HepG2 (cell line): Measurements from ENCODE around the gene RAC3. TPM values are rescaled to one million over a fixed set of nuclear protein-coding genes. Genes with fewer than 3 reads are reported as not detected.

Experiments
- DDIT3 ChIP-seq: sonication (generic); formaldehyde crosslinking; IDR thresholded peaks from 2 replicates; pipeline ENCODE4 v1.4.0; 2020; ENCODE audit warnings: mild to moderate bottlenecking, missing genetic modification reagents
- ELF1 ChIP-seq: sonication (generic); formaldehyde crosslinking; IDR thresholded peaks from 2 replicates; pipeline ENCODE4 v1.4.0; 2020; ENCODE audit warnings: missing genetic modification reagents
- EP300 ChIP-seq, 3 experiments: sonication (generic) in 1 of 3; formaldehyde crosslinking in 1 of 3; IDR thresholded peaks; 2 replicates each; pipeline versions ENCODE4 v1.5.1 to v1.6.1; 2011 to 2020; ENCODE audit warnings: low read depth in 2 of 3, low read length in 2 of 3, borderline replicate concordance in 1 of 3, improper control_type of control experiment in 1 of 3, mild to moderate bottlenecking in 1 of 3, missing genetic modification reagents in 1 of 3, moderate library complexity in 1 of 3
- ERF ChIP-seq: IDR thresholded peaks from 2 replicates; pipeline ENCODE4 v1.6.1; 2018; ENCODE audit warnings: missing biosample characterization, missing genetic modification reagents
- ETV5 ChIP-seq: IDR thresholded peaks from 2 replicates; pipeline ENCODE4 v1.6.1; 2018; ENCODE audit warnings: missing biosample characterization, missing genetic modification reagents, inconsistent platforms, borderline replicate concordance
- MXD4 ChIP-seq: IDR thresholded peaks from 2 replicates; pipeline ENCODE4 v1.6.1; 2016; ENCODE audit warnings: mild to moderate bottlenecking, missing biosample characterization, missing genetic modification reagents
- SIN3B ChIP-seq: fragments of 150-350 bp; IDR thresholded peaks from 2 replicates; pipeline ENCODE4 v1.6.1; 2014; ENCODE audit warnings: low read length
- SOX5 ChIP-seq: IDR thresholded peaks from 2 replicates; pipeline ENCODE4 v1.6.1; 2016; ENCODE audit warnings: borderline replicate concordance
- TCF12 ChIP-seq, 2 experiments: fragments of 450-650 bp in 1 of 2; sonication (generic) in 1 of 2; formaldehyde crosslinking in 1 of 2; IDR thresholded peaks; 2 replicates each; pipeline versions ENCODE4 v1.6.1 to v1.8.0; 2017 to 2022; ENCODE audit warnings: antibody characterized with exemption in 1 of 2, mild to moderate bottlenecking in 1 of 2, missing genetic modification reagents in 1 of 2, moderate library complexity in 1 of 2
- TCF7L2 ChIP-seq: IDR thresholded peaks from 2 replicates; pipeline ENCODE4 v1.6.1; 2011; ENCODE audit warnings: mild to moderate bottlenecking, low read depth, low read length, moderate library complexity
- TRIM24 ChIP-seq: sonication (generic); formaldehyde crosslinking; IDR thresholded peaks from 2 replicates; pipeline ENCODE4 v1.8.0; 2022; ENCODE audit warnings: mild to moderate bottlenecking, missing genetic modification reagents
- ZBTB37 ChIP-seq: sonication (generic); formaldehyde crosslinking; IDR thresholded peaks from 2 replicates; pipeline ENCODE4 v1.4.0; 2020; ENCODE audit warnings: mild to moderate bottlenecking, missing genetic modification reagents
- ZHX2 ChIP-seq, 2 experiments: sonication (generic) in 1 of 2; formaldehyde crosslinking in 1 of 2; IDR thresholded peaks; 2 replicates each; pipeline versions ENCODE4 v1.6.1 to v1.9.0; 2014 to 2022; ENCODE audit warnings: antibody characterized with exemption in 1 of 2, borderline replicate concordance in 1 of 2, inconsistent platforms in 1 of 2, low read depth in 1 of 2, missing genetic modification reagents in 1 of 2
- ZMAT5 ChIP-seq: sonication (generic); formaldehyde crosslinking; IDR thresholded peaks from 2 replicates; pipeline ENCODE4 v1.5.0; 2020; ENCODE audit warnings: mild to moderate bottlenecking, low read depth, missing genetic modification reagents, borderline replicate concordance
- ZMYM3 ChIP-seq: sonication (generic); formaldehyde crosslinking; IDR thresholded peaks from 2 replicates; pipeline ENCODE4 v1.5.1; 2020; ENCODE audit warnings: mild to moderate bottlenecking, missing genetic modification reagents
- ZNF282 ChIP-seq: fragments of 450-650 bp; IDR thresholded peaks from 2 replicates; pipeline ENCODE4 v1.6.1; 2018; ENCODE audit not compliant: partially characterized antibody
- ZNF501 ChIP-seq: sonication (generic); formaldehyde crosslinking; IDR thresholded peaks from 2 replicates; pipeline ENCODE4 v1.5.1; 2020; ENCODE audit warnings: mild to moderate bottlenecking, moderate library complexity, missing genetic modification reagents
- ZNF674 ChIP-seq: sonication (generic); formaldehyde crosslinking; IDR thresholded peaks from 2 replicates; pipeline ENCODE4 v1.5.0; 2020; ENCODE audit warnings: low read depth, mild to moderate bottlenecking, missing genetic modification reagents
- ZNF766 ChIP-seq: sonication (generic); formaldehyde crosslinking; IDR thresholded peaks from 2 replicates; pipeline ENCODE4 v1.5.0; 2020; ENCODE audit warnings: missing genetic modification reagents, borderline replicate concordance
- ZNF83 ChIP-seq: sonication (generic); formaldehyde crosslinking; IDR thresholded peaks from 2 replicates; pipeline ENCODE4 v1.4.0; 2020; ENCODE audit warnings: missing genetic modification reagents, mild to moderate bottlenecking, borderline replicate concordance
- ZSCAN21 ChIP-seq: sonication (generic); formaldehyde crosslinking; IDR thresholded peaks from 2 replicates; pipeline ENCODE4 v1.8.0; 2022; ENCODE audit warnings: mild to moderate bottlenecking, missing genetic modification reagents, moderate library complexity, borderline replicate concordance
- polyA plus RNA-seq, 8 experiments: library from polyadenylated mRNA; depleted of rRNA in 3 of 8; stranded (reverse) in 7 of 8; unstranded in 1 of 8; fragments of >200 nt; fragmentation: Illumina TruSeq in 4 of 8; extraction: Trizol in 4 of 8; gene quantifications; 2 replicates each; pipeline versions ENCODE4 v1.2.1 to v1.2.3, GENCODE V29; 2011 to 2016; ENCODE audit warnings: low read depth in 4 of 8, missing spikeins in 1 of 8, mixed read lengths in 1 of 8; ENCODE audit not compliant: insufficient read depth in 1 of 8
- total RNA-seq, 5 experiments: library from RNA; depleted of rRNA; stranded (reverse); fragments of >200 nt; fragmentation: Illumina TruSeq; extraction: Trizol; gene quantifications; 2 replicates each; pipeline ENCODE4 v1.2.3, GENCODE V29; 2016; ENCODE audit warnings: low read depth in 1 of 5

RAC3 gene
- total and polyA plus RNA-seq, 2 of the 13 experiments (the other 11 are each of a cell fraction or from before 2014, with no cell fraction given): 10.5 to 21.3 TPM

GRCh38 chr17:82039695-82040299 lies 8.3 kb downstream of the RAC3 start (continued):
- no peak for TF ChIP-seq TCF7L2
- TF ChIP-seq EP300 (IDR thresholded peaks at IDR 0.05; ENCODE audit: low read depth in 2 of 2, low read length in 2 of 2): no peak
- TF ChIP-seq EP300 (CRISPR knock-in tag; IDR thresholded peaks at IDR 0.05; ENCODE audit: borderline replicate concordance): 0 out of 2 replicates have a peak, but pooled peaks have one; percentile 18
- TF ChIP-seq ZNF83 (CRISPR knock-in tag): 0 out of 2 replicates have a peak, but pooled peaks have one; percentile 52
- TF ChIP-seq TRIM24: no peak
- no peak for TF ChIP-seq ZNF282
- TF ChIP-seq ZMAT5 (CRISPR knock-in tag): no peak
- no peak for TF ChIP-seq ZNF766
- TF ChIP-seq TCF12 (IDR thresholded peaks at IDR 0.05): no peak
- TF ChIP-seq TCF12 (CRISPR knock-in tag; IDR thresholded peaks at IDR 0.05): no peak
- peak; percentile 38; the same call in 1 of the 2 replicates for TF ChIP-seq ZMYM3 (CRISPR knock-in tag)
- peak; percentile 90 for TF ChIP-seq ZBTB37 (CRISPR knock-in tag)
- peak; percentile 40; the same call in 1 of the 2 replicates for TF ChIP-seq ETV5 (CRISPR knock-in tag)
- no peak for TF ChIP-seq ERF
- TF ChIP-seq SIN3B: no peak
- TF ChIP-seq ZNF501 (CRISPR knock-in tag): 0 out of 2 replicates have a peak, but pooled peaks have one; percentile 26
- TF ChIP-seq ZNF674: no peak
- TF ChIP-seq ZHX2 (IDR thresholded peaks at IDR 0.05; ENCODE audit: low read depth): no peak
- no peak for TF ChIP-seq ZHX2 (CRISPR knock-in tag; IDR thresholded peaks at IDR 0.05; ENCODE audit: borderline replicate concordance)
- no peak for TF ChIP-seq SOX5 (CRISPR knock-in tag)
- peak; percentile 74 for TF ChIP-seq MXD4 (CRISPR knock-in tag)
- no peak for TF ChIP-seq DDIT3 (CRISPR knock-in tag)
- no peak for TF ChIP-seq ELF1
- no peak for TF ChIP-seq ZSCAN21 (CRISPR knock-in tag)
